ENCODE results near the gene PRTG.

DNA sequence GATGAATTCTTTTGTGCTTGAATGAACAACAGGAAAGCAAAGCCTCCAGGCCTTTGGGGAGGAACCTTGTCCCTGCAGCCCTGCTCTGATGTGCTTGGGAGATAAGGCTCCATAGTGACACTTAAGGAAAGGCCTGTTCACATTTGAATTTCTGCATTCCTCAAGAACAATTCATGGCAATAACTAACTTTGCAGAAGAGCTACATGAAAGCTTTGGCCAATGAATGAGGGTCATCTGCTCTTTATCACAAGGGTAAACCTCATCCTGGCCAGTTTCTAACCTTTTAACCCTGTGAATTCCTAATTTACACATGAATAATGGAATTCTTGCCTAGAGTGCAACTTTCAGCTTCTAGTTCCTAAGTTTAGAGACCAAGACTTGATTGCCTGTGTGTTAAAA is 5.6 kb downstream of the PRTG start:
- TF ChIP-seq FOXK2 (IDR thresholded peaks at IDR 0.05) (no peak), SP1 (IDR thresholded peaks at IDR 0.05) (no peak), FOXM1 (IDR thresholded peaks at IDR 0.05; ENCODE audit: borderline replicate concordance) (no peak), ELF4 (IDR thresholded peaks at IDR 0.05) (no peak), HDGF (IDR thresholded peaks at IDR 0.05; ENCODE audit: borderline replicate concordance) (no peak), CTBP1 (IDR thresholded peaks at IDR 0.05; ENCODE audit: borderline replicate concordance) (no peak), LEF1 (IDR thresholded peaks at IDR 0.05; ENCODE audit: borderline replicate concordance) (no peak), BHLHE40 (IDR thresholded peaks at IDR 0.05; ENCODE audit: borderline replicate concordance) (no peak), NFRKB (IDR thresholded peaks at IDR 0.05) (no peak), SUZ12 (IDR thresholded peaks at IDR 0.05) (no peak), ARNT (IDR thresholded peaks at IDR 0.05) (no peak)
- TF ChIP-seq, protein P1, sequence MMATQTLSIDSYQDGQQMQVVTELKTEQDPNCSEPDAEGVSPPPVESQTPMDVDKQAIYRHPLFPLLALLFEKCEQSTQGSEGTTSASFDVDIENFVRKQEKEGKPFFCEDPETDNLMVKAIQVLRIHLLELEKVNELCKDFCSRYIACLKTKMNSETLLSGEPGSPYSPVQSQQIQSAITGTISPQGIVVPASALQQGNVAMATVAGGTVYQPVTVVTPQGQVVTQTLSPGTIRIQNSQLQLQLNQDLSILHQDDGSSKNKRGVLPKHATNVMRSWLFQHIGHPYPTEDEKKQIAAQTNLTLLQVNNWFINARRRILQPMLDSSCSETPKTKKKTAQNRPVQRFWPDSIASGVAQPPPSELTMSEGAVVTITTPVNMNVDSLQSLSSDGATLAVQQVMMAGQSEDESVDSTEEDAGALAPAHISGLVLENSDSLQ (IDR thresholded peaks at IDR 0.05), result no peak

Data from HEK293T (cell line).